HEK293T (cell line): ENCODE data around the gene TMEM256.

Experiments used
- BHLHE40 ChIP-seq: fragments of 450-650 bp; IDR thresholded peaks from 2 replicates; pipeline ENCODE4 v1.6.1; 2016; ENCODE audit warnings: mild to moderate bottlenecking, moderate library complexity, borderline replicate concordance
- NFRKB ChIP-seq: fragments of 450-650 bp; IDR thresholded peaks from 2 replicates; pipeline ENCODE4 v1.6.1; 2016; ENCODE audit warnings: mild to moderate bottlenecking, moderate library complexity
- SP1 ChIP-seq: fragments of 450-650 bp; IDR thresholded peaks from 2 replicates; pipeline ENCODE4 v1.6.1; 2017
- SUZ12 ChIP-seq: fragments of 450-650 bp; IDR thresholded peaks from 2 replicates; pipeline ENCODE4 v1.6.1; 2016; ENCODE audit warnings: mild to moderate bottlenecking
- TARDBP ChIP-seq: fragments of 450-650 bp; IDR thresholded peaks from 2 replicates; pipeline ENCODE4 v1.6.1; 2016

- TF ChIP-seq BHLHE40 (no peak), TARDBP (no peak), NFRKB (no peak), SP1 (no peak), SUZ12 (no peak)
These were observed 46.5 kb downstream of the TMEM256 start for GRCh38 chr17:7357381-7357780.
